NT2/D1 (cell line): ENCODE data around the gene ZNF619.

Source experiments
- SUZ12 ChIP-seq: IDR thresholded peaks from 2 replicates; pipeline ENCODE4 v1.6.1; 2011; ENCODE audit not compliant: insufficient read length, insufficient read depth; ENCODE audit errors: extremely low read depth
- YY1 ChIP-seq: IDR thresholded peaks from 2 replicates; pipeline ENCODE4 v1.6.1; 2011; ENCODE audit not compliant: insufficient read length, insufficient read depth
- ZNF274 ChIP-seq: IDR thresholded peaks from 2 replicates; pipeline ENCODE4 v1.6.1; 2011; ENCODE audit warnings: mild to moderate bottlenecking, low read depth, low read length

GRCh38 chr3:40518848-40519247 lies 41.9 kb downstream of the ZNF619 start:
- TF ChIP-seq YY1 (no peak), SUZ12 (no peak), ZNF274 (no peak)
